ENCODE measurements around the gene TATDN3.
"Not testable (repeated sequence)": the region's sequence is repeated elsewhere in the genome, so short reads cannot be mapped to it uniquely, and the experiment has no call there.

GRCh38 chr1:212844521-212844920 lies 52.8 kb downstream of the TATDN3 start:
- not testable (repeated sequence) for TF ChIP-seq POLR2A, CTCF, POLR2AphosphoS5 (IDR thresholded peaks at IDR 0.05)

Measured in breast epithelium (tissue), 3 donors.